ENCODE results near the gene AFF3.

- TF ChIP-seq CTCF (conservative IDR thresholded peaks at IDR 0.05) (no peak), EZH2 (IDR thresholded peaks at IDR 0.05; ENCODE audit: low read depth) (no peak)
Observed at GRCh38 chr2:99656994-99657393, 485.4 kb downstream of the AFF3 start.

Data from PC-9 (cell line).